CD14-positive monocyte (primary cell): ENCODE data around the gene MCRIP1. TPM values are rescaled to one million over a fixed set of nuclear protein-coding genes. Genes with fewer than 3 reads are reported as not detected.

Experiments
- DNase-seq, 3 donors: peaks; one replicate each; pipeline ENCODE4 v3.0.0-alpha.2; 2011 to 2022
- H2AFZ ChIP-seq: 2 replicates; pipeline ENCODE4 v1.6.0; 2012; ENCODE audit warnings: mild to moderate bottlenecking, low read depth, low read length, inconsistent platforms; ENCODE audit not compliant: insufficient read depth, poor library complexity, severe bottlenecking
- H3K27ac ChIP-seq, 2 donors: 1 replicate in 1 of 2; 2 replicates in 1 of 2; pipeline ENCODE4 v1.5.1; 2012 to 2013; ENCODE audit warnings: low read length in 2 of 2, control low read depth in 1 of 2, inconsistent platforms in 1 of 2, low read depth in 1 of 2, mild to moderate bottlenecking in 1 of 2
- H3K27me3 ChIP-seq, 2 donors: one replicate each; pipeline versions ENCODE4 v1.6.0 to v1.6.1; 2011 to 2013; ENCODE audit warnings: low read length in 2 of 2; ENCODE audit not compliant: control insufficient read depth in 2 of 2, insufficient read depth in 2 of 2
- H3K36me3 ChIP-seq, 2 donors: replicated peaks in 1 of 2; 1 replicate in 1 of 2; 2 replicates in 1 of 2; pipeline versions ENCODE4 v1.5.1 to v1.6.1; 2012 to 2013; ENCODE audit warnings: low read length in 2 of 2, control low read depth in 1 of 2, inconsistent platforms in 1 of 2, mild to moderate bottlenecking in 1 of 2; ENCODE audit not compliant: insufficient read depth in 2 of 2, control insufficient read depth in 1 of 2
- H3K4me1 ChIP-seq, 2 donors: 1 replicate in 1 of 2; 2 replicates in 1 of 2; pipeline versions ENCODE4 v1.5.1 to v1.6.1; 2012 to 2013; ENCODE audit warnings: low read length in 2 of 2, control low read depth in 1 of 2, inconsistent platforms in 1 of 2, mild to moderate bottlenecking in 1 of 2, moderate library complexity in 1 of 2; ENCODE audit not compliant: insufficient read depth in 2 of 2, control insufficient read depth in 1 of 2
- H3K4me2 ChIP-seq: replicated peaks from 2 replicates; pipeline ENCODE3; 2012; ENCODE audit warnings: low read length, moderate library complexity, mild to moderate bottlenecking; ENCODE audit not compliant: poor library complexity, severe bottlenecking; ENCODE audit errors: extremely low read depth
- H3K4me3 ChIP-seq, 3 experiments: fragments of 200-600 bp in 1 of 3; sonication (generic) in 1 of 3; replicated peaks in 1 of 3; 1 replicate in 2 of 3; 2 replicates in 1 of 3; pipeline ENCODE4 v1.5.1; 2011 to 2013; ENCODE audit warnings: low read length in 3 of 3, mild to moderate bottlenecking in 3 of 3, control low read depth in 2 of 3, low read depth in 2 of 3, inconsistent platforms in 1 of 3, moderate library complexity in 1 of 3
- H3K79me2 ChIP-seq: 2 replicates; pipeline ENCODE4 v1.6.0; 2012; ENCODE audit warnings: mild to moderate bottlenecking, control low read depth, inconsistent platforms, low read length, moderate library complexity; ENCODE audit not compliant: insufficient read depth
- H3K9ac ChIP-seq: 2 replicates; pipeline ENCODE4 v1.6.0; 2017; ENCODE audit warnings: low read length, mild to moderate bottlenecking; ENCODE audit not compliant: insufficient read depth, poor library complexity, severe bottlenecking
- H3K9me3 ChIP-seq, 2 donors: replicated peaks in 1 of 2; 1 replicate in 1 of 2; 2 replicates in 1 of 2; pipeline versions ENCODE4 v1.5.1 to v1.6.1; 2012 to 2013; ENCODE audit warnings: low read length in 2 of 2, control low read depth in 1 of 2; ENCODE audit not compliant: control insufficient read depth in 1 of 2, insufficient read depth in 1 of 2
- H4K20me1 ChIP-seq: 2 replicates; pipeline ENCODE4 v1.6.0; 2012; ENCODE audit warnings: mild to moderate bottlenecking, low read length, control low read depth, moderate library complexity; ENCODE audit not compliant: insufficient read depth
- H3K27ac Mint-ChIP-seq, 7 donors: one replicate each; pipeline ENCODE4 v1.8.0; 2020; ENCODE audit warnings: mild to moderate bottlenecking in 7 of 7, mixed read lengths in 7 of 7, moderate library complexity in 6 of 7, inconsistent platforms in 2 of 7
- H3K27me3 Mint-ChIP-seq, 3 donors: one replicate each; pipeline ENCODE4 v1.8.0; 2021 to 2022; ENCODE audit warnings: low read depth in 3 of 3, mild to moderate bottlenecking in 3 of 3, mixed read lengths in 3 of 3, moderate library complexity in 3 of 3, inconsistent platforms in 1 of 3
- H3K36me3 Mint-ChIP-seq, 2 donors: one replicate each; pipeline ENCODE4 v1.8.0; 2020; ENCODE audit warnings: mixed read lengths in 2 of 2, inconsistent platforms in 1 of 2, mild to moderate bottlenecking in 1 of 2
- H3K4me1 Mint-ChIP-seq: one replicate; pipeline ENCODE4 v1.8.0; 2020; ENCODE audit warnings: mild to moderate bottlenecking, mixed read lengths
- H3K4me3 Mint-ChIP-seq, 2 donors: one replicate each; pipeline ENCODE4 v1.8.0; 2020; ENCODE audit warnings: mild to moderate bottlenecking in 2 of 2, mixed read lengths in 2 of 2, moderate library complexity in 1 of 2
- H3K9me3 Mint-ChIP-seq, 7 donors: one replicate each; pipeline ENCODE4 v1.8.0; 2020 to 2022; ENCODE audit warnings: mixed read lengths in 7 of 7, mild to moderate bottlenecking in 6 of 7, moderate library complexity in 6 of 7, inconsistent platforms in 2 of 7
- WGBS: methylation state at CpG from one replicate; pipeline ENCODE4 v1.1.5; 2013; ENCODE audit warnings: missing lambda C conversion rate; ENCODE audit not compliant: insufficient coverage; 5-methylcytosine and 5-hydroxymethylcytosine counted together
- intact Hi-C, 2 donors: fragments of 100-400 bp; cut with micrococcal nuclease; formaldehyde crosslinking; loops; one replicate each; pipeline versions ENCODE4 v1.15.0 to v1.15.1; 2023
- polyA plus RNA-seq, 3 donors: library from polyadenylated mRNA; depleted of rRNA in 1 of 3; unstranded in 2 of 3; stranded (reverse) in 1 of 3; fragments of 300-500 nt in 2 of 3; fragments of >200 nt in 1 of 3; fragmentation: Illumina TruSeq in 2 of 3; gene quantifications; 1 replicate in 2 of 3; 2 replicates in 1 of 3; pipeline ENCODE4 v1.2.3, GENCODE V29; 2012 to 2021
- TF ChIP-seq, protein P1 (sequence below): fragments of 200-600 bp; IDR thresholded peaks from one replicate; pipeline ENCODE4 v1.8.0; 2022; ENCODE audit warnings: antibody characterized with exemption, mild to moderate bottlenecking

MCRIP1 gene
- polyA plus RNA-seq, 3 donors: 48.4 to 63.0 (median 48.5) TPM

DNA sequence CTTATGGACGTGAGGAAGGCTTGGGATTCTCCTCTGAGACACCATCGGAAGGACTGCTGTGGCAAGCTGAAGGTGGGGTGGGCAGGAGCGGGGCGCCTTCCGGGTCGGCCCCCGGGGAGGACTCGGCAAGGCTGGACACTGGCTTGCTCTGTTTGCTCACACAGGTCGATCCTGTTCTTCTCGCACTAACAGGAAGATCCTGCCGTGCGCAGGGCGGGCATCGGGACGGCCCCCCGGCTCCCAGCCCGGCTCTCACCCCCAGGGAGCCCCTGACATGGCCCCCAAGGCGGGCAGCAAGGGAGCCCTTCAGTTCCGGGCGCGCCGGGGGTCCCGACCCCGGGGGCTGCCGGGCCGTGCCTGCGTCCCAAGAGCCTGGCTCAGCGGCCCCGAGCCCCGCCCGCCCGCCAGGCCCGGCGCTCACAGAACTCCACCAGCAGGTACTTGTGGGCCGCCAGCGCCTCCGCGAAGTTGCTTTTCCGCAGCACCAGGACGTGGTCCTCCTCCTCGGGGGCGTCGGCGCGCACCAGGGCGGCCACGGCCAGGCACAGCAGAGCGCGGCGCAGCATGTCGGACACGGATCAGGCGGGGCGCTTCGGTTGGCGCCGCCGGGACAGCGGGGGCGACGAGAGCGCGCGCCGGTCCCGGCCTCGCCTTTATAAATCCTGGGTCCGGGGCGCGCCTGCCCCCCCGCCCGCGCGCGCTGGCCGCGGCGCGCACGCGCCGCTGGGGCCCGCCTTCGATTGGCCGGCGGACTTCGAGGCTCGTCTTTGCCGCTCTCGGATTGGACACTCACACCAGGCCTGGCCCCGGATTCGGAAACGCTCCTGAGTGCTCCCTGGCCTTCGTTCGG lies 27.0 kb upstream of the MCRIP1 start, which contains the start of gene P4HB:
P4HB (minus strand) TSS at position 630 of the 850 bp plus-strand sequence; CDS start at position 566, 64 bp downstream.
- peak within 1 kb of the TSS; percentile 94 for H3K4me3 Mint-ChIP-seq
- peaks cover 43% of the 10 kb centered on the region for H3K4me1 Mint-ChIP-seq
- Histone ChIP-seq H3K79me2 (peaks cover 89% of the 10 kb centered on the region), H4K20me1 (peaks cover 56% of the 10 kb centered on the region), H3K4me1 (peaks cover 37 to 44% of the 10 kb centered on the region in 2 donors), H3K9me3 (no peaks in the 10 kb centered on the region), H3K27ac (peak within 1 kb of the TSS; percentile 96 to 99), H3K27me3 (no peaks in the 10 kb centered on the region), H2AFZ (no peak within 1 kb of the TSS), H3K4me3 (peak within 1 kb of the TSS; percentile 72 to 99 (median 92)), H3K4me2 (peak within 1 kb of the TSS; percentile 98), H3K36me3 (peaks cover 22 to 42% of the 10 kb centered on the region in 2 donors), H3K9ac (peak within 1 kb of the TSS; percentile 99)
- peaks cover 31 to 50% of the 10 kb centered on the region in 2 donors for H3K36me3 Mint-ChIP-seq
- intact Hi-C loops: loop anchor here (2.0 to 10.0 kb wide), 4 partner anchors 21 to 55 kb away; partner anchors contain the start of genes MCRIP1 (in 1 of the 2), PCYT2 (in 1 of the 2) and SIRT7 (in 1 of the 2)
- peak within 1 kb of the TSS; percentile 95 to 98 (median 97) for H3K27ac Mint-ChIP-seq
- TF ChIP-seq, protein P1, sequence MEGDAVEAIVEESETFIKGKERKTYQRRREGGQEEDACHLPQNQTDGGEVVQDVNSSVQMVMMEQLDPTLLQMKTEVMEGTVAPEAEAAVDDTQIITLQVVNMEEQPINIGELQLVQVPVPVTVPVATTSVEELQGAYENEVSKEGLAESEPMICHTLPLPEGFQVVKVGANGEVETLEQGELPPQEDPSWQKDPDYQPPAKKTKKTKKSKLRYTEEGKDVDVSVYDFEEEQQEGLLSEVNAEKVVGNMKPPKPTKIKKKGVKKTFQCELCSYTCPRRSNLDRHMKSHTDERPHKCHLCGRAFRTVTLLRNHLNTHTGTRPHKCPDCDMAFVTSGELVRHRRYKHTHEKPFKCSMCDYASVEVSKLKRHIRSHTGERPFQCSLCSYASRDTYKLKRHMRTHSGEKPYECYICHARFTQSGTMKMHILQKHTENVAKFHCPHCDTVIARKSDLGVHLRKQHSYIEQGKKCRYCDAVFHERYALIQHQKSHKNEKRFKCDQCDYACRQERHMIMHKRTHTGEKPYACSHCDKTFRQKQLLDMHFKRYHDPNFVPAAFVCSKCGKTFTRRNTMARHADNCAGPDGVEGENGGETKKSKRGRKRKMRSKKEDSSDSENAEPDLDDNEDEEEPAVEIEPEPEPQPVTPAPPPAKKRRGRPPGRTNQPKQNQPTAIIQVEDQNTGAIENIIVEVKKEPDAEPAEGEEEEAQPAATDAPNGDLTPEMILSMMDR: no peak
- WGBS: under 1% methylated on average over 87 of the region's 95 CpGs
- H3K9me3 Mint-ChIP-seq: no peaks in the 10 kb centered on the region
- DNase-seq: peak in 1 of 3 donors; percentile 34
- peaks cover 0 to 3% (median 2%) of the 10 kb centered on the region in 3 donors for H3K27me3 Mint-ChIP-seq
